HL-60/S4 treated with retinoic acid at 250 ng/mL for 4 days and 3 days (cell line): ENCODE results near the gene NRTN.

Experiments
- in situ Hi-C: fragments of 300-500 bp; cut with MboI; formaldehyde crosslinking; loops from 2 replicates; pipeline ENCODE4 v1.7.0; 2022; ENCODE audit warnings: low sequenced_read_pairs

The NRTN gene

DNA sequence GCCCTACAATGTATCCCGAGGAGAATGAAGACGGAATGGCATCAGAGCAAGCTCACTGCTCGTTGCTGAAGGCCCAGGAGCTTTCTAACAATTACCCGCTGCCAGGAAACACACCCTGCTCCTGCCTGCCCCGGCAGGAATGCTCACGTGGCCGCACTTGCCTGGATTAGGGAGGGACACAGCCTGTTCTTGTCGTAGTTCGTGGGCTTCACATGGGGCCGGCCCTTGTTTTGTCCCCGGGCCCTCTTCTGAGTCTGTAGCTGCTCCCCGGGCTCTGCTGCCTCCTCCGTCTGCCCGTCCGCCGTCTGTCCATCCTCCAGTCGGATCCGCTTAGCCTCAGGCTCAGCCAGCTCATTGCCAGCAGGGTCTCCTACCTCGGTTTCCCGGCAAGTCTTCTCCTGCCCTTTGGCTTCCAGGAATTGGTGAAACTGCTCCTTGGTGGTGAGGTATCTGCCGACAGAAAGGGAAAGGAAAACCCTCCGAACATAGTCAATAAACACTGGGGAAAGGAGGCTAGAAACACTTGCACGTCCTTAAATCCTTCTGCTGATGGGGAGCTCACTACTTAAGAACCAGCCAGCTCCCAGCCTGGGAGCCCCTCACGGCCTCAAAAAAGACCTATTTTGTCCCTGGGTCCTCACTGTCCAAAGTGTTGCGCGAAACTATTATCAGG lies 14.8 kb upstream of the NRTN start:
- in situ Hi-C loops: no loop called here

GRCh38 chr19:5790559-5791520 lies 14.0 kb upstream of the NRTN start, which contains the start of gene DUS3L:
DUS3L (minus strand) TSS chr19:5791163; CDS start chr19:5791141, 22 bp downstream.
- in situ Hi-C loops: no loop called here

DNA sequence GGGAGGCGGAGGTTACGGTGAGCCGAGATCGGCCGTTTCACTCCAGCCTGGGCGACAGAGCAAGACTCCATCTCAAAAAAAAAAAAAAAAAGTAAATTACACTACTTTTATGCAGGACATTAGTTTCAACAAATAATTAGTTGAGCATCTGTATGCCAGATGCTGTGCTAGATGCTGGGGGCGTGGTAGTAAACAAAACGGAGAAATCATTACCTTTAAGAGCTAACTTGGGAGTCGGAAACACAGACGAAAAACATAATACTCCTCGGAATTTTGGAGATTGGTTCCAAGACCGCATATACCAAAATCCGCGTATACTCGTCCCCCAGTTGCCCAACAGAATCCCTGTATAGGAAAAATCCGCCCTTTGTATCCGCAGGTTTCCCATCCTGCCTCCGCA lies 12.6 kb upstream of the NRTN start:
- in situ Hi-C loops: no loop called here

GRCh38 chr19:5793188-5793587 lies 11.7 kb upstream of the NRTN start:
- in situ Hi-C loops: no loop called here

GRCh38 chr19:5795382-5795919 lies 9.4 kb upstream of the NRTN start:
- in situ Hi-C loops: no loop called here

DNA sequence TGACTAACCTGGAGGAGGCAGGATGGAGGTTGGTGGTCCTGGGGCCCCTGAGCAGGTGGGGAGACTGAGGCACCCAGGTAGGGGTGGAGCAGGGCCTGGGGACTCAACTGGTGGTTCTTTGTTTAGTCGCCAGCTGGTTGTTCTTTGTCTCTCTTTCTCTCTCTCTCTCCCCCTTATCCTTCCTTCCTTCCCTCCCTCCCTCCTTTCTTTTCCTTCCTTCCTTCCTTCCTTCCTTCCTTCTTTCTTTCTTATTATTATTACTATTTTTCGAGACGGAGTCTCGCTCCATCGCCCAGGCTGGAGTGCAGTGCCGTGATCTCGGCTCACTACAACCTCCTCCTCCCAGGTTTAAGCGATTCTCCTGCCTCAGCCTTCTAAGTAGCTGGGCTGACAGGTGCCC lies 6.6 kb upstream of the NRTN start:
- in situ Hi-C loops: no loop called here

GRCh38 chr19:5799247-5800241 lies 5.3 kb upstream of the NRTN start:
- in situ Hi-C loops: loop anchor here (10.0 kb wide), 1 partner anchor 225 kb away; no protein-coding TSS in a partner anchor

DNA sequence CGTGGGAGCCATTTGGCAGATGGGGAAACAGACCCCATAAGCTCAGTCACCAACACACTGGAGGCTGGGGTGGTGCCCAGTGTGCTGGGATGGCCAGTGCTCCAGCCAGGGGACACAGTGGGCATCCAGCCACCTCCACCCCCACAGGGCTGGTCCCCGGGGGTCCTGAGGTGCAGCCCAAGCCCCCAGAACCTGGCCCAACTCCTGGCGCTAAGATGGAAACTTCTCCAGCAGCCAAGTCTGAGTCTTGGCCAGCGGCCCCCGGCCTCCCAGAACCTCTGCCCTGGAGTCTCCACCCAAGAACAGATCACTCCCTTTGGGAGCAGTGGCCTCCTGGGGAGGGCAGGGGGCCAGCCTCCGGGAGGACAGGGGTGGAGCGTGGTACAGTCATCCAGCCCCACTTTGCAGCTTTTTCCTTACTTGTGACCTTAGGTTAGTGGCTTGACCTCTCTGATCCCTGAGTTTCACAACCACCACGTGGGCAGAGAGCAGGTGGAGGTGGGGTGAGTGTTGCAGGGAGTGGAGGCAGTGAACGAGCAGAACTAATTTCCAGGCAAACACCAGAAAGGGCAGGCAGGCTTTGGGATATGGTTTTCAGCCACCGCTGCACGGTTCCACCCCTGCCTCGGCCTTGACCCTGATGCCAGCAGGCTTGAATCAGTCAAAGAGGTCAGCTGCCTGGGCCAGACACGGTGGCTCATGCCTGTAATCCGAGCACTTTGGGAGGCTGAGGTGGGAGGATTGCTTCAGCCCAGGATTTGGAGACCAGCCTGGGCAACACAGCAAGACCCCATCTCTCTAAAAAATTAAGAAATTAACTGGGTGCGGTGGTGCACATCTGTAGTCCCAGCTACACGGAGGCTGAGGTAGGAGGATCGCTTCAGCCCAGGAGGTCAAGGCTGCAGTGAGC lies 4.3 kb upstream of the NRTN start:
- in situ Hi-C loops: loop anchor here (10.0 kb wide), 1 partner anchor 224 kb away; no protein-coding TSS in a partner anchor

DNA sequence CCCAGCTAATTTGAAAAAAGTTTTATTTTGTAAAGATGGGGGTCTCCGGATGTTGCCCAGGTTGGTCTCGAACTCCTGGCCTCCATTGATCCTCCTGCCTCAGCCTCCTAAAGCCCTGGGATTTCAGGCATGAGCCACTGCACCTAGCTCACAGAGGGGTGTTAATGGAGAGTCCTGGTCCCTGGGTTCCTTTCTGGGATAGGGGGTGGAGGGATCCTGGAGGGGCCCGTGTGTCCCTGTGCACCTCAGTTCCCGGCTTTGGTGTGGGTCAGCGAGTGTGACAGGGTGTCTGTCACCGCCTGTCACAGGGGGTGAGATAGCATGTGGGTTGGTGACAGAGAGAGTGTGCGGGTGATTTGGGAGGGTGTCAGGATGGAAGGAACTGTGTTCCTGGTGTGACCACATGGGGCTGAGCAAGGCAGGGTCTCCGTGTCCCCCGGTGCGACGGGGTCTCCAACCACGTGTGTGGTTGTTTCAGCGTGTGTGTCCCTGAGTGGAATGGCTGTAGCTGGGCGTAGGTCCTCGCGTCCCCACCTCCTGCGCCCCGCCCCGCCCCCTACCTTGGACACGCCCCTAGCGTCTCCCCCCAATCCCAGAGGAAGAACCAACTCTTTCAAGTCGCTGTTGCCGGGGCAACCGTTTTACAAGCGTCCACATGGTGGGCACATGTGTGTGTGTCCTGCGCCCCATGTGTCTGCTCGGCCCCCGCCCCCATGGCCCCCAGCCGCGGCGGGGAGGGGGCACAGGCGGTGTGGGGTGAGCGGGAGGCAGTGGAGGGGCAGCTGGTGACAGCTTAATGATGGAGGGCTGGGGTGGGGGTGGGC lies 2.9 kb upstream of the NRTN start:
- in situ Hi-C loops: loop anchor here (10.0 kb wide), 1 partner anchor 223 kb away; no protein-coding TSS in a partner anchor

GRCh38 chr19:5803441-5803751 lies 1.5 kb upstream of the NRTN start:
- in situ Hi-C loops: loop anchor here (10.0 kb wide), 1 partner anchor 221 kb away; no protein-coding TSS in a partner anchor

DNA sequence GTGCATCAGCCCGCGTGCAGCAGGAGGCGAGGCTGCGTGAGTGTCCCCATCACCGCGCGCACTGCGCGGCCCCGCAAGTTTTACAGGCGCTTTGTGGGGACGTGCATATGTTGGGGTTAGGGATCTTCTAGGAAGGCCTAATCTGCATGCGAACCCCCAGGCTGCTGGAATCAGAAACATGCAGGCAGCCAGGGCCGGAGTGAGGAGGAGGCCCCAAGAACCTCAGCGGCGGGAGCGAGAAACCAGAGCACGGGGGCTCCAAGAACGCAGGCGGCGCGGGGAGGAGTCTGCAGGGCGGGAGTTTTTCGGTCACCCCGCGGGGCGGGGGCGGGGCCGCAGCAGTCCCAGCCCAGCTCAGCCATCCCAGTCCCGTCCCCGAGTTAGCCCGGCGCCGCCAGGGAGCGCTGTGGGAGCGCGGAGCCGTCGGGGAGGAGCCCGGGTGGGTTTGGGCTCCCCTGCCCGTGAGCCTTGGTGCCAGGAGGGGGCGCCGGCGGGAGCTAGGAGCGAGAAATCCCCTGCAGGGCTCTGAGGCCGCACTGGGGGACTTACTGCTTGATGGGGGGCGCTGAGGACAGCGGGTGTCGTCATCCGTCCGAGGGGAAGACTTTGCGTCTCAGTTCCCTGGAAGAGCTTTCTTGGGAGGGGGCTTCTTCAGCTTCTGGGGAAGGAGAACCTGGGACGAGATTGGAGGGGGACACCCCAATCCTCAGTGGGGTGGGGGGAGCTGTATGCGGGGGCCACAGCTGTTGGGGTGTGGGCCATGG lies 933 bp upstream of the NRTN start:
- in situ Hi-C loops: loop anchor here (10.0 kb wide), 1 partner anchor 221 kb away; no protein-coding TSS in a partner anchor

DNA sequence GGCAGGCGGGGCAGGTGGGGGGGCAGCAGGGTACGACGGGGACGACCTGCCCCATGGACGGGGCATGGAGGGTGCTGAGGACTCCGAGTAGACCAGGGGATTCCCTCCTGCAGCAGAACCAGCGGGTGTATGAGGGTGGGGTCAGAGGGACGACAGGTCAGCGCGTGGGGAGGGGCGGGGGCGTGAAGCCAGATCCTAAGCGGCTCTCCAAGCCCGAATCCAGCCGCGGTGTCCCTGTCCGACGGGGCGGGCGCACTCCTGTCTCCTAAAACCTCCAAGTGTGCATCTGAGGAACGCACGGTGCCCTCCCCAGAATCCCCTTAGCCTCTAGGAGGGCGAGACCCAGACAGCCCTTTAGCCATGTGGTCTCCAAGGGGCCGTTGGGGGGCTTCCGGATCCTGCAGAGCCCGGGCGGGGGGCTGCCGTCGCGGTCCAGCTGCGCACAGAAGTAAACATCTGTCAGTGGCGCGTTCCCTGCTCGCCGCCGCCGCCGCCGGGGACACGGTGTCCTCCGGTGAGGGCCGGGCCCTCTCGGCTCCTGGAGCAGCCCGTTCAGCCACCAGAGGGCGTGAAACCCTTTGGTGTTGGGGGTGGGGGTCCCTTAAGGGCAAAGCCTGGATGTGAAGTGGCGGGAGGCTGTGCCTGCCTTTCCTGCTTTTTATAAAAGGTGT lies 730 bp downstream of the NRTN start:
- in situ Hi-C loops: loop anchor here (10.0 kb wide), 1 partner anchor 219 kb away; no protein-coding TSS in a partner anchor

GRCh38 chr19:5806133-5806489 lies 1.2 kb downstream of the NRTN start:
- in situ Hi-C loops: loop anchor here (10.0 kb wide), 1 partner anchor 219 kb away; no protein-coding TSS in a partner anchor

DNA sequence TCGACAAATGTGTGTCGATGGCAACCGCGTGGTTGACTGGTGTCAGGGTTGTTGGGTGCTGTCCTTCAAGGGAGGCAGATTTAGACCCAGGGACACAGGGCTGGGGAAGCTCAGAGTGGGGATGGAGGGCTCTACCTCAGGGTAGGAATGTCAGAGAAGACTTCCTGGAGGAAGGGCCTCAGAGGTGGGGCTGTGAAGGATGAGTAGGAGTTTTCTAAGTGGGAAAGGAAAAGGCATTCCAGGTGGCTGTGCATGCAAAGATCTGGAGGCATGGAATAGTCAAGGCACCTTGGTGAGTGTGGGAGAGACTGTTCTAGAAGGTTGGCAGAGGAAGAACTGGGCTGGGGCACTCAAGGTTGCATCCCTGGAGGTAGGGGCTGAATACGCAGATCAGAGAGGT lies 2.0 kb downstream of the NRTN start:
- in situ Hi-C loops: loop anchor here (10.0 kb wide), 1 partner anchor 218 kb away; no protein-coding TSS in a partner anchor

GRCh38 chr19:5808120-5808816 lies 3.4 kb downstream of the NRTN start:
- in situ Hi-C loops: loop anchor here (10.0 kb wide), 1 partner anchor 217 kb away; no protein-coding TSS in a partner anchor

DNA sequence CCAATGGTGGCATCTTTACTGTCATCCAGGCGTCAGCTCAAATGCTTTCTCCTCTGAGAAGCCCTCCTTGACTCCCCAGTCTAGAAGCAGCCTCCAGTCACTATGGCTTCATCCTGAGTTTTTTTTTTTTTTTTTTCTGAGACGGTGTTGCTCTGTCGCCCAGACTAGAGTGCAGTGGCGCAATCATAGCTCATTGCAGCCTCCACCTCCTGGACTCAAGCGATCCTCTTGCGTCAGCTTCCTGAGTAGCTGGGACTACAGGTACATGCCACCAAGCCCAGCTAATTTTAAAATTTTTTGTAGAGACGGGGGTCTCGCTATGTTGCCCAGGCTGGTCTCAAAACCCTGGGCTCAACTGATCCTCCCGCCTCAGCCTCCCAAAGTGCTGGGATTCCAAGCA lies 4.2 kb downstream of the NRTN start:
- in situ Hi-C loops: loop anchor here (10.0 kb wide), 1 partner anchor 216 kb away; no protein-coding TSS in a partner anchor
